GM20000 (cell line): Measurements from ENCODE around the gene DNAJC7.

Experiments used
- DNase-seq: peaks from one replicate; pipeline ENCODE4 v3.0.0; 2012; ENCODE audit warnings: low spot score
- TF ChIP-seq, protein P1 (sequence below): IDR thresholded peaks from 2 replicates; pipeline ENCODE4 v1.5.1; 2012; ENCODE audit warnings: mild to moderate bottlenecking, control low read depth; ENCODE audit errors: extremely low read depth, missing control alignments

DNAJC7 gene, protein sequence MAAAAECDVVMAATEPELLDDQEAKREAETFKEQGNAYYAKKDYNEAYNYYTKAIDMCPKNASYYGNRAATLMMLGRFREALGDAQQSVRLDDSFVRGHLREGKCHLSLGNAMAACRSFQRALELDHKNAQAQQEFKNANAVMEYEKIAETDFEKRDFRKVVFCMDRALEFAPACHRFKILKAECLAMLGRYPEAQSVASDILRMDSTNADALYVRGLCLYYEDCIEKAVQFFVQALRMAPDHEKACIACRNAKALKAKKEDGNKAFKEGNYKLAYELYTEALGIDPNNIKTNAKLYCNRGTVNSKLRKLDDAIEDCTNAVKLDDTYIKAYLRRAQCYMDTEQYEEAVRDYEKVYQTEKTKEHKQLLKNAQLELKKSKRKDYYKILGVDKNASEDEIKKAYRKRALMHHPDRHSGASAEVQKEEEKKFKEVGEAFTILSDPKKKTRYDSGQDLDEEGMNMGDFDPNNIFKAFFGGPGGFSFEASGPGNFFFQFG

DNA sequence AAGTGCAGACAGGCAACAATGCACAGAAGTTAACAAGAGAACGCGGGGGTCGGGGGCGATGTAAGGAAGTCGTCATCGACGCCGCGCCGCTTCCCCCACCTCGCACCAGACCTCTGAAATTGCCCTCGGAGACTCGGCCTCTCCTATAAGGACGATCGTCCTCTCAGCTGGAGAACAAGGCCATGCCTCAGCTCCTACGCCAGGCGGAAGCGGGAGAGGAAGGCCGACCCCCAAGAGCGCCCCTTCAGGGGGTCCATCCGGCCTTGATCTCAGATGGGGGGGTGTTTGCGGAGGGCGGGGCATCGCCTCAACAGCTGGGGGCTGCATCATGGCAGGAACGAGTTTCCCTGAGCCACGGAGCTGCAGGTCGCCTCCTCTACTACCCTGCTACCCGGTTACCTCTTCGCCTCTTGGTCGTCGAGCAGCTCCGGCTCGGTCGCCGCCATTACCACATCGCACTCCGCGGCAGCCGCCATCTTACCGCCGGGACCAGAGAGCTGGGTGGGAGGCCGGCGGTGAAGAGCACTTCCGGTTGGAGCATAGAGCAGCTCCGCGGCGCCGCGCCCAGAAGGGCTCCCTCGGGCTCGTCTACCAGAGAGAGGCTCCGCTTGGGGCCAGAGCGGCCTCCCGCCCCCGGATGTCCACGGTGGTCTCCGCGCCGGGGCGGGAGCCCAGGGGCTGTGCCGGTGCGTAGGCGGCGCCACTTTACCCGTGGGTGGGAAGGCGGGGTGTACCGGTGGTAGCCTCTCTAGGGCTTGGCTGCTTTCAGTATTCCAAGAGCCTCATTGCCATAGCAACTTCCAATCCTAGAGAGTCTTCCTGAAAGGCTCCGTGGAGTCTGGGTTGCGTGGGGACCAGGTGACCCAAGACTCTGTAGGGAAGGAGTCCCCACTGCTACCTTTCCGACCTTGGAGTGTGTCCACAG, at the start of gene DNAJC7:
DNAJC7 (minus strand) TSS at position 499 of the 925 bp plus-strand sequence; CDS start at position 476, 23 bp downstream.
- TF ChIP-seq, protein P1, sequence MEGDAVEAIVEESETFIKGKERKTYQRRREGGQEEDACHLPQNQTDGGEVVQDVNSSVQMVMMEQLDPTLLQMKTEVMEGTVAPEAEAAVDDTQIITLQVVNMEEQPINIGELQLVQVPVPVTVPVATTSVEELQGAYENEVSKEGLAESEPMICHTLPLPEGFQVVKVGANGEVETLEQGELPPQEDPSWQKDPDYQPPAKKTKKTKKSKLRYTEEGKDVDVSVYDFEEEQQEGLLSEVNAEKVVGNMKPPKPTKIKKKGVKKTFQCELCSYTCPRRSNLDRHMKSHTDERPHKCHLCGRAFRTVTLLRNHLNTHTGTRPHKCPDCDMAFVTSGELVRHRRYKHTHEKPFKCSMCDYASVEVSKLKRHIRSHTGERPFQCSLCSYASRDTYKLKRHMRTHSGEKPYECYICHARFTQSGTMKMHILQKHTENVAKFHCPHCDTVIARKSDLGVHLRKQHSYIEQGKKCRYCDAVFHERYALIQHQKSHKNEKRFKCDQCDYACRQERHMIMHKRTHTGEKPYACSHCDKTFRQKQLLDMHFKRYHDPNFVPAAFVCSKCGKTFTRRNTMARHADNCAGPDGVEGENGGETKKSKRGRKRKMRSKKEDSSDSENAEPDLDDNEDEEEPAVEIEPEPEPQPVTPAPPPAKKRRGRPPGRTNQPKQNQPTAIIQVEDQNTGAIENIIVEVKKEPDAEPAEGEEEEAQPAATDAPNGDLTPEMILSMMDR = no peak
- peak; percentile 94 for DNase-seq

DNA sequence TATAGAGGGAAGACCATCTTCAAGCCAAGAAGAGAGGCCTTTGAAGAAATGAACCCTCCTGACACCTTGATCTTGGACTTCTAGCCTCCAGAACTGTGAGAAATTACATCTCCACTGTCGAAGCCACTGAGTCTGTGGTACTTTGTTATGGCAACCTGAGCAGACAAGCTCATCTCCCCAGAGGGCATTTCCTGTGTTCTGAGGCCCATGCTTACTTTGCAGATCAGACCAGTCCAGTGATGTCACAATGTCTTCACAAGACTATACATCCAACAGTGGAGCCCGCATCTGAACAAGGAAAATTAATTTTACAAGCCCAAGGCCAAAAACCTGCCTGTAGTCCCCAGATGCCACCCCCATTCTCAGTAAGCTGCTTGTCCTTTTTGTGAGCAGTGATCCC, 48.0 kb upstream of the DNAJC7 start:
- TF ChIP-seq, protein P1 = no peak
- DNase-seq = no peak

DNA sequence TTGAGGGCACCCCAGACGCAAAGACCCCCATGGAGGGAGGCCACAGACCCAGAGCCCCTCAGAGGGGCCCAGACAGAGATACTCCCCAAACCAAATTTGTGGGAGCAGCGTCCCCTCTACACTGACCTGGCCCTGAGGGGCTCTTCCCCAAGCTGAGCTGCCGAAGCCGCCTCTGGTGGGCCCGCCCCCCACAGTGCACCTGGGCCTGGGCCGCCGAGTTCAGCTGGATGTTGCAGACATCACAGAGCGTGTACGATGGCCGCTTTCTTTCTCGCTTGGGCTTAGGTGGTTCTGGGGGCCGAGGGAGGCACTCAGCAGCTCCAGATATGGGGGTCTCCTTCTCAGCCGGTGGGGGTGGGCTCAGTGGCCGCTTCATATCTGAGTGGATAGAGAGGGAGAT, 45.4 kb upstream of the DNAJC7 start:
- TF ChIP-seq, protein P1 = no peak
- DNase-seq = no peak

DNA sequence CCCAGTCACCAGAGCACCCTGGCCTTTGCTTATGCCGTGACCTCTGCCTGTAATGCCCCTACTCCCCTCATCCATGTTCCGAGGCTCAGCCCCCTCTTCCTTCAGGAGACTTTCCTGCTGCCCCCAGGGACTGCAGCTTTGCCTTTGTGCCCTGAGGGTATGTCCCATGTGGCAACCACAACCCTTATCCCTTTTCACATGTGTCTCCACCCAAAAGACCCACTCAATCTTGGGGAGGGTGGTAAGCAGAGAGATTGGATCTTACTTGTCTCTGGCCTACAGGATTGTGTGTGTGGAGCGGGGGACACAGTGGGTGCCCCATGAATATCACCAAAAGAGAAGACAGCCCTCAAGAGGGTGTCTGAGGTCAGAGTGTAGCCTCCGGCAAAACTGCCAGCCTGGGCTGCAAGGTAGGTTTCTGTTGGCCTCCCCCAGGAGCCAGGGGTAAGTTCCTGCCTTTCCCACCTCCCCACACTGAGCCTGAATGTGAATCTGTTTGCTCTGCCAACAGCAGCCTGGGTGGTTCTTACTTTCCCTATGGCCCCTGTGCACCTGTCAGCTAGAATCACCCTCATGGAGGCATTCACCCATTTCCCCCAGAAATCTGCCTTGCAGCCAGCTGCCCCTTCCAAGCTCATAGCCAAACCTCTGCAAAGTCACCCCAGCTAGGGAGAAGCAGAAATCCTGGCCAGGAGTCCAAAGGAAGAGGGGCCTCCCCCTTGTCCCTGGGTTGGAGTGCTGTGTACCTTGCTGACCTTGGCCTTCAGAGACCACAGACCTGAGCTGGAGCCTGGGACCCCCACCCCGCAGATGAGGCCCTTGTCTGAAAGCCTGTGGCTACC, 44.6 kb upstream of the DNAJC7 start:
- TF ChIP-seq, protein P1 = no peak
- no peak for DNase-seq

DNA sequence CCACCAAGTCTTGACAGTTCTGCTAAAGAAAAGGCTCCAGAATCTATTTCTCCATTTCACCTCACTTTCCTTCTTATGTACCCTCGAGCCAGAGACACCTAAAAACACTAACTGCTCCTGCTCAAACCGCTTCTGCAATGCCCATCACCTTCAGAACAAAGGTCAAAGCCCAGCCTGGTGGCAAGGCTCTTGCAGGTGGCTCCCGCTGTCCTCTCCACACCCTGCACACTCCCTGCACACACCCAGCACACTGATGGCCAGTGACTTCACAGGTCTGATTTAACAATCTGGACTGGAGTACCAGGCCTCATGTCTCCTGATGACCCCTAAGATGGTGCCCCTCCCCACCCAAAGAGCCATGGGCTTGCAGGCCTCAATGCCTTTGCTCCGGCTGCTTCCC, 43.0 kb upstream of the DNAJC7 start:
- DNase-seq = no peak
- TF ChIP-seq, protein P1 = no peak

DNA sequence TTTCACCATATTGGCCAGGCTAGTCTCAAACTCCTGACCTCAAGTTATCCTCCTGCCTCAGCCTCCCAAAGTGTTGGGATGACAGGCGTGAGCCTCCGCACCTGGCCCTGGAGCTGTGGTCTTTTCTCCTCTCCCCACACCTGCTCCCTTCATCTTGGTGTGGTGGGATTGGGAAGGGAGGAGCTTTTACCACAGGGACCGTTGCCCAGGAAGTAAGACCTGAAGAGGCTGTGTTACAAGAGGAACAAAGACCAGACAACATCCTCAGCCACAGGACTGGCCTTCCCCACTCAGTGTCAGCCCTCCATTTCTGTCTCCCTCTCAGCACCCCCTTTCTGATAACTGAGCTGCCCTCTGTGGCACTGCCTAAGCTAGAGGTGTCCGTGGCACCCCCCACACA, 42.6 kb upstream of the DNAJC7 start:
- TF ChIP-seq, protein P1 = no peak
- no peak for DNase-seq
